AML-193 (cell line): Measurements from ENCODE around the gene TMPRSS7.
"Not testable (repeated sequence)": the region's sequence is repeated elsewhere in the genome, so short reads cannot be mapped to it uniquely, and the experiment has no call there.

Experiments used
- DNase-seq, 2 experiments: peaks; one replicate each; lab custom pipeline; 2025; lab: John Stamatoyannopoulos, UW

Gene TMPRSS7

DNA sequence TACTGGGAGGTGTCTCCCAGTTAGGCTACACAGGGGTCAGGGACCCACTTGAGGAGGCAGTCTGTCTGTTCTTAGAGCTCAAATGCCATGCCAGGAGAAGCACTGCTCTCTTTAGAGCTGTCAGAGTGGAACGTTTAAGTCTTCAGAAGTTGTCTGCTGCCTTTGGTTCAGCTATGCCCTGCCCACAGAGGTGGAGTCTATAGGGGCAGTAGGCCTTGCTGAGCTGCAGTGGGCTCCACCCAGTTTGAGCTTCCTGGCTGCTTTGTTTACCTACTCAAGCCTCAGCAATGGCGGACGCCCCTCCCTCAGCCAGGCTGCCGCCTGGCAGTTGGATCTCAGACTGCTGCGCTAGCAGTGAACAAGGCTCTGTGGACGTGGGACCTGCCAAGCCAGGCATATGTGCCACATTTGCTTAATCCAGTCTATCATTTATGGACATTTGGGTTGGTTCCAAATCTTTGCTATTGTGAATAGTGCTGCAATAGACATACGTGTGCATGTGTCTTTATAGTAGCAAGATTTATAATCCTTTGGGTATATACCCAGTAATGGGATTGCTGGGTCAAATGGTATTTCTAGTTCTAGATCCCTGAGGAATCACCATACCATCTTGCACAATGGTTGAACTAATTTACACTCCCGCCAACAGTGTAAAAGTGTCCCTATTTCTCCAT is 38.0 kb downstream of the TMPRSS7 start:
- DNase-seq, result not testable (repeated sequence)

DNA sequence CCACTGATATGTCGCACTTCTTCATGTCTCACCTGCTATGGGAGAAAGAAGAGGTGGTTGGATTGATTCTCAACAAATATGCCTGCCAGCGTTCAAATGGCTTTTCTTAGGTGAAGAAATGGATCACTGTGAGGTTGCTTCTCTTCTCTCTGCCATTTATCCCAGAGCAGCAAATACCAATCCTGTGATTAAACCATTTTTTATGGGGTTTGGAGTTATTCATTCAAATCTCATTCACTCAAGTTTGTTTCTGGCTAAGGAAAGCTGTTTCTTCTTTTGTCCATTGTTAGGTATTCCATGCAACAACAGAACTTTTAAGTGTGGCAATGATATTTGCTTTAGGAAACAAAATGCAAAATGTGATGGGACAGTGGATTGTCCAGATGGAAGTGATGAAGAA is 39.5 kb downstream of the TMPRSS7 start:
- no peak for DNase-seq

DNA sequence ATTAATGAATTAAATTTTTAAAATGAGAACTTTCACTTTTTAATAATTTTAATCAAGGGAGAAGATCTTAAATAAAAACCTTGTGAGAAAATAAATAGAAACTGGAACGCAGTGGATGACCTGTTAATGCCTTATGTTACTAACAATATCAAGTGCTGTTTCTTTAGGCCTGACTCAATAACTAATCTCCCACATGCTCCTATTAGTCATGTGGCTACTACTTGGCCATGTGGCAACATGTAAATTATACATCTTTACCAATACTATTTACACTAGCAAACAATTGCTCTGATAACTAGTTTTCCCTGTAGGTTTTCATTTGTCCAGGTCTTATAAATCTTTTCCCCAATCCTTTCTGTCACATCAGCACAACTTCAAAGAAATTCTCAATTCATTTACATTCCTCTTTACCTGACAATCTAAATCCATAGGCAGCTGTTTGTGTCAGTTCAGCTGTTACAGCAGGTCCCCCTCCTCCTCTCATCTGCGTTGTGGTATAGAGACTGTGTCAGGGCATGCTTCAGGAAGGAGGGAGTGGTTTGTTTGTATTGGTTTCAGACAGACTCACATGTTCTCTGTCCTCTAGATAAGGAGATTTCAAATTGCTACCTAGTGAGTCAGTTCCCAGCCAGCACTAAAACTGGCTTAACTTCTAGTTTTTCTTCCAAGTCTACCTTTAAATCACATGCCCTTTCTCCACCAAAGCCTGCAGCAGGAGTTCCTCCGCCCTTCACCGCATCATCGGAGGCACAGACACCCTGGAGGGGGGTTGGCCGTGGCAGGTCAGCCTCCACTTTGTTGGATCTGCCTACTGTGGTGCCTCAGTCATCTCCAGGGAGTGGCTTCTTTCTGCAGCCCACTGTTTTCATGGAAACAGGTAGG is 40.3 kb downstream of the TMPRSS7 start:
- DNase-seq, result no peak

DNA sequence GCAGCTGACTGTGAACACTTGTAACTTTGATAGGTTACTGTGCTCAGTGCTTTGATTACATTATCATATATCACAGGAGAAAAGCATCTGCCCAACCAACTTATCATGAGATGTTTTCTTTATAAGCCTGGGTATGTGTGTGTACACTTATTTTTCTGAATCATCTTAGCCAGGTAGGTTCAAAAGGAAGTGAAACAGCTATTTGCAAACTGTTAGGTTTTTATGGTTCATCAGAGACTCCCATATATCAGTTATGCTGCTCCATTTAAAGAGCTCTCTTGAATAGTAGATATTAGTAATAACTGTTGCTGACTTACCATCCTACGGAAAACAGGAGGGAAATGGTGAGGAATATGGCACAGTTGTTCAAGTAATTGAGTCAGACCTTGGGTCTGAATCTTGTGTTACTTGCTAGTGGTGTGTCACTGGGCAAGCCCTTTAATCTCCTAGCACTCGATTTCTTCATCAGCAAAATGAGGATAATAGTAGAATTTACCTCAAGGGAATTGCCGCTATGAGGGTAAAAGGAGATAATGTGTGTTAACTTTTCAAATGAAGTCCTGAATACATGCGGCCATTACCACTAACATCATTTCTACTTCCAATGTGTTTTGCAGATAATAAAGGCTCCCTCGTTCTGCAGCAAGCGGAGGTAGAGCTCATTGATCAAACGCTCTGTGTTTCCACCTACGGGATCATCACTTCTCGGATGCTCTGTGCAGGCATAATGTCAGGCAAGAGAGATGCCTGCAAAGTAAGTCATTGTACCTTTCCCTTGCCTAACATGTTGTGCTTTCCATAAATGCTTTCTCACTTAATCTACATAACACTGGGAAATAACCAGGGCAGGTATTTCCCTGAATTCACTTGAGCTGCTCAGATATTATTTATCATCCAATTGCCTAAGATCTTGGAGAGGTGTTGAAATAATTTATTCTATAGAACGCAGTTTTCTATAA is 43.9 kb downstream of the TMPRSS7 start:
- DNase-seq, result no peak

DNA sequence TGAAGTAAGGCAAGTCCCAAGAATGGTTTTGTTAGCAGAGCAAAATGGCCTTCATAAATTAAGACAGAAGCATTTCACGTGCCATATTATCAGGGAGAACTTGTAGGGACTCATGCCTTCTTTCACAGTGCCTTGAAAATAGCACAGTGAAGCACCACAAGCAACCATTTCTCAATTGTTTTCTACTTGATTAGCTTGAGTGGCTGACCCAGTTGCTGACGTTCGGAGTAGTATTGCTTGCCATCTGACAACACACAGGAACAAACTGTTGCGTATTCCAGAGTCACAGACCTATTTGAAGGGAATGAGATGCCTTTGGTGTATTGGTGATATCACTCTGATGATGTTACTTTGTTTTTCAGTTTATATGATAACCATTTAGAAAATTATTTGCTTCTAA is 48.7 kb downstream of the TMPRSS7 start:
- no peak for DNase-seq

DNA sequence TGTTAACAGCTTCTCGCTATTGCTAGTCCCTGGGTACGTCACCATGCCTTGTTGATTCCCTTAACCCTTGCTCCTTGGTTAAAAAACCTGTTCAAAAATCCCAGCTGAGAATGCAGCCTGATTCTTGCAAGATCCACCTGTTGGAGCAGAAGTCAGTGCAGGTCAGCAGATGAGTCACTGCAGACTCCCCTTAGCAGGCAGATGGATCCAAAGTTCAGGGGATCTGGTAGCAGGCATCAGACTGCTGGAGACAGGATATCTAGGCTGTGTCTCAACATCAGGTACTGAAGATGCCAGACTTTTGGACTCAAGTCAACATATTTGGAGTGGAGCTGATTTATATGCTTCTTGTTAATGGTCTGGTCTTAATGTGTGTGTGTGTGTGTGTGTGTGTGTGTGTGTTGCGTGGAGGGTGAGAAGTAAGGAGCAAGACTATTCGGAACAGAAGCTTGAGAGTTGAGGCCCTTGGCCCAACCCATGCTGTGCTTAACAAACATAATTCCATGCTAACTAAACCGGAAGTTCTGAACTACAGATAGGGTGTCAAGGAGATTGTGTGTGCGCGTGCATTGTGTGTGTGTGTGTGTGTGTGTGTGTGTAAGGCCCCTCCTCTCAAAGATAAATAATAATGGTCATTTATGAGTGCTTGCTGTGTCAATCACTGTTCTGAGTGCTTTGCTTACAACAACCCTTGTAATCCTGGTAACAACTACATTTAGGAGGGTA is 50.6 kb downstream of the TMPRSS7 start:
- no peak for DNase-seq

DNA sequence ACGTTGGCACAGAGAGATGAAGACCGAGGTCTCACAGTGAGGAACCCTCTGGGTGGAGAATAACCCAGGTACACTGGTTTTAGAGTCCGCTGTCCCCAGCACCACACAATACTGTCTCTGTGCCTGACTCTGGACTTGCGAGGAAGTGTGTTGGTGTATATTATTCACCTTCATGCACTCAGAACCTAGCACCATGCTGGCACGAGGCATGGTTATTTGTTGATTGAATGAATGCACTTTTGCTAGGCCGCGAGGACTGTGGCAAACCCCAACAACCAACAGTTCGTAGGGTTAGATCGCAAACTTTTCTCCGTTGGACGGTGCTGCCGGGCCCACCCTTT is 51.2 kb downstream of the TMPRSS7 start:
- no peak for DNase-seq

DNA sequence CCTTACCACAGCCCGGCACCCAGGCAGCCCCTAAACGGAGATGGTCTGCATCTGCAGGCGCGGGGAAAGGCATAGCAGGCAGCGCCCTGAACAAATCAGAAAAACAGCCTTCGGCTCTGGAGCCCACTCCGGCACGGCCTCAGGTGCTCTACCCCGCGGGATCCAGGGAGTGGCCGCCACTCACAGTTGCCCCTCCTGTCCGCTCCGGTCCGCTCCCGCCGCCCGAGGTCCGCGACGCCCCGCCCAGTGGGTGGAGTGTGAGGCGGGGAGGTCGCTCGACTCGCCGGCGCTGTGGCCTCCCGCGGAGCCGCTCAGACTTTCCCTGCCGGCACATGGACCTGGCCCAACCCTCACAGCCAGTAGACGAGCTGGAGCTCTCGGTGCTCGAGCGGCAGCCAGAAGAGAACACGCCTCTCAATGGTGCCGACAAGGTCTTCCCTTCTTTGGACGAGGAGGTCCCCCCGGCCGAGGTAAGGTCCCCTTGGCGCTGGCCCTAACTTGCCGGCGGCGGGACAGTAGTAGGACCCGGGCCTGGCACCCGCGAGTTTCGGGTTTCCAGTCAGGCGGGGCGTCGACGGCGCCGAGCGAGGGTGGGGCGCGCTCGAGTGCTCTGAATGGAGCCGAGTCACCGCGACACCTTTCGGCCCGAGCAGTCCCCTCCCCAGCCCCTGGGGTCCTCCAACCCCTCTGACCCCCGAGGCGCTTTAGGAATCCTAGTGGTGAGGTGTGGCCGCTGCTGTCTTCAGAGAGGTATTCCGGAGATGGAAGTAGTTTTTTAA is 51.7 kb downstream of the TMPRSS7 start, which contains the start of gene C3orf52:
Gene C3orf52 (plus strand): TSS at position 314 of the 779 bp plus-strand sequence. CDS start 19 bp downstream, at position 333.
- DNase-seq, result no peak

DNA sequence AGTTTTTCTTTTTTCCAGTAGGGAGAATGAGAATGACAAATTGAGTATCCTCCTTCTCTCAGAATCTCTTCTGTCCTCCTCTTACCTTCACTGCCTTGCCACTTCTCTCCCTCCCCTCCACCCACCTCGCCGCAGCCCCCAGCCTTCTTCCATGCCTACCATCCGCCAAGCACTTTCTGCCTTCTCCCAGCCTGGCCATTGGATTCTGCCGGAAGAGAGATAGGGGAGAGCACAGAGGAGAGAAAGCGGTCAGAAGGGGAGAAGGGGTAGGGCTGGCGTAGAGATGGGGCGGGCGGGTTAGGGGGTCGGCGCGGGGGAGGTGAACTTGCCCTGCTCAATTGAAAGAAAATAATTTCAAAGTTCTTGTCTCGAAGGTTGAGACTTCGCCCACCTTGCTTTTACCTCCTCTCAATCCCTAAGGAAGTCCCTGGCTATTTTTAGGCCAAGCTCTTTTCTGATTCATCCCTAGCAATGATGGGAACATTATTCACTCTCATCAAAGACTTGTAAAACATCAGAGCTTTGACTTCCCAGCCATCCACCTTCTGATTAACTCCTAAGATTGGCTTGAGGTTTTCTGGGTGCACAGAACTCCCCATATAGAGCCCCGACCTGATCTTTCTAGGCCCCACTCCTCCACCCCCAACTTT is 52.5 kb downstream of the TMPRSS7 start:
- DNase-seq, result no peak

DNA sequence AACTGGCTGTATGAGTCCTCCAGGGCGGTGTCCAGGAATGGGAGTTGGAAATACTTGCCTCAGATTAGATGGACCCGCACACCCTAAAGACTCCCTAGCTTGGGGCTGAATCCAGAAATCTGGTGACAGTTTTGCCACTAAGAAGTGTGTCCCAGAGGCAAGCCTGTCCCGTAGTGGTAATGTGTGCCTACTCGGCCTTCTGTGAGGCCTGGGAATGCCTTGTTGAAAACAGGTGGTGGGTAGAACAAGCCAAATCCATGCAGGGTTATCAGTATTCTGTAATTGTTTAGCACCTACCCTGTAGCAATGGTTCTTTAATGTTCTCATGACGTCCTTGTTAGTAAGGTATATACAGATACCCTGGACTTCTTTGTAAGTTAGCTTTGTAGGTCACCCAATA is 53.2 kb downstream of the TMPRSS7 start:
- no peak for DNase-seq

DNA sequence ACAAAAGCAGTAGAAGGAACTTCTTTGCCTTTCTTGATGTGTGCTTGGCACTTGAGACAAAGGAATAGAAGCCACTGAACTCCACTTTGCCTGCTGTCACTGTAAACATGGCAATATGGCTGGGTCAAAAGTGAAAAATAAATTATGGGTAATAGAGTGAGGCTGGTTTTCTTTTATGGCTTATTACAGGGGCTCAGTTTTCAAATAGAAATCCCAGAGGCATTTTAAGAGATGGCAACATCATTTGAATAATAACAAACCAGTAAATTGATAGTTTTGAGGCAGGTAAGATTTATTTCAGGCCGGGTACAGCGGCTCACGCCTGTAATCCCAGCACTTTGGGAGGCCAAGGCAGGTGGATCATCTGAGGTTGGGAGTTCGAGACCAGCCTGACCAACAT is 54.4 kb downstream of the TMPRSS7 start:
- no peak for DNase-seq

DNA sequence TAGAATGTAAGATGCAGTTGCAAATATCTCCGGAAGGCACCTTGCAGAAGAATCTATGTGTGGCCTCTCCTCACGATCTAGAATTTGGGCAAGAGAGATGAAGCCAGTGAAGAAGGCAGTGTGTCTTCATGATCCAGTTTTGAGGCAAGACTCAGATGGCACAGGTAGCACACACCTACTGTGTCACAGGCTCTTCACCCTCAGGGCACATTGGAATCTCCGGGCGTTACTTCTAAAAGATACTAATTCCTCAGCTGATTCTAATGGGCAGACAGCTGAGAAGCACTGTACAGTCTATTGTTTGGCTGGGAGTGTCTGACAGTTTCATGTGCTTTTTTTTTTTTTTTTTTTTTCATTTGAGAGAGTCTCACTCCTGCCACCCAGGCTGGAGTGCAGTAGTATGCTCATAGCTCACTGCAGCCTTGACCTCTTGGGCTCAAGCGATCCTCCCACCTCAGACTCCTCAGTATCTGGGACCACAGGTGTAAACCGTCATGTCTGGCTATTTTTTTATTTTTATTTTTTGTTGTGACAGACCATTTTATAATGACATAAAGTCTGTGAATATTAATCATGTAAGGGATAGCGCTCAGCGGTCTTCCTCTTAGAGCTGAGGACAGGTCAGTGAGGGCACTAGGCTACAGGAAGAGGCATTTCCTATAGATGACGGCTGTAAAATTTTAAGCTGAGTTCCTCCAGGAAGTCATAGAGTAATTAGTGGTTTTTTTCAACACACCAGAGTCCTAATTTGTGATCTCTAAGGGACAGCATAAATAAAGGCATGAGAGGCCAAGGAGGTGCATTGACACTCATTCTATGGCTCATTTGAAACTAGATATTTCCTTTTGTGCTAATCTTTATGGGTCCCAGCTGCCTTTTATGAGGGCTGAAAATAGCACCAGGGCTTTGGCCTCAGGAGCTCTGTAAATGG is 55.7 kb downstream of the TMPRSS7 start:
- DNase-seq, result peak; percentile 91 to 93

DNA sequence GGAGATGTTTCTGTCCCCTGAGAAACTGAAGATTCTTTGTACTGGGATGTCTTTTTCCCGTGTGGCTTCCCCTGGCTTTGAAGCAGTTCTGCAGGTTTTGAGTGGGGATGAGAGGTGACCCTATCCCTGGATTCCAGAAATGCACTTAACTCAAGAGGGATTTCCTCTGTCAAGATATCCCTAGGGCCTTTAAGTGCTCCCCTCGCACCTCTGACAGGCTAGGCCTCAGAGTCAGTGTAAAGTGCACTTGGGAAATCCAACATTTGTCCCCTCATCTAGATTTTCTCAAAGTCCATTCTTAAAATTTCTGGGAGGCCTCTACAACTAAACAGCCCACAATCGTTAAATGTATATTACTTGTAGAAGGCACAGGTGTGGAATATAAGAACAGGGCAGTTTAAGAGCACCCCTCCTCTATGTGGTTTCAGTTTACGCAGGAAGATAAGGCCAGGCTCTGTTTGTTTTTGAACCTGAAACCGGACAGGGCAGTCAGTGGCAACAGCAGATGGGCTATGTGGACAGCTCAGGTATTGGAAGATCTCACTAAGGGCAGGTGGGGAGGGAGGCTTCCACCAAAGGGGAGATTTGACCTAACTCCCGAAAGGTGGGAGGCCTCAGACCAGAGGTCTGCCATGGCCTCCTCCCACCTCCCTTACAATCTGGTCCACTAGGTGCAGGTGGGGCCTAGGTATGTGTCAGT is 56.5 kb downstream of the TMPRSS7 start:
- DNase-seq, result no peak

DNA sequence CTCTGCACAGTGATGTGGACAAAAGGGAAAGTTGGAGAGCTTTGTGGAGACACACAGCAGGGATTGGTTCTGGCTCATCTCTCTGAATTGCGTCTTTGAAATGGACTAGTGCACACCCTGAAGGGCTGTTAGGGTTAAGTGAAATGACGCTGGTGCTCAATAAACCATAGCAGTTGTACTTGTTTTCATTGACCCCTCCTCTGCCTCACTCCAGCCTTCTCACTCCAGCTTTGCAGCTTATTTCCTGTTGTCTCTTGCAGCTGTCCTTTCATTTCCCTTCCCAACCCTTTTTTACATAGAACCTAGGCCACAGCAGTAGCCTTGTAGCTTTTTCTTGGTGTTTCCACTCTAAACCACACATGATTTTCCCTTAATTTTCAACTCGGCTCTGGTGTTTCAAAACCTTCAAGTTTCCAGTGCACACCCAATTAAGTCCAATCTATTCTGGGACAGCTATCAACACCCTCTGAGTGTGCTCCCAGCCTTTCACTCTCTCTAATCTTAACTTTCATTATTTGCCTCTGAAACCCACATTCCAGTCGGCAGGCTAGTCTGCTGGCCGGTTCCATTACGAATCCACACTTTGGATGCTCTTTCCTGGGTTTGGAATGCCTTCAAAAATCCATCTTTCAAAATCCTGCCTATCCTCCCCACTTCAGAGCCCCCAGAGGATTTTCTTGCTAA is 58.1 kb downstream of the TMPRSS7 start:
- DNase-seq, result no peak

DNA sequence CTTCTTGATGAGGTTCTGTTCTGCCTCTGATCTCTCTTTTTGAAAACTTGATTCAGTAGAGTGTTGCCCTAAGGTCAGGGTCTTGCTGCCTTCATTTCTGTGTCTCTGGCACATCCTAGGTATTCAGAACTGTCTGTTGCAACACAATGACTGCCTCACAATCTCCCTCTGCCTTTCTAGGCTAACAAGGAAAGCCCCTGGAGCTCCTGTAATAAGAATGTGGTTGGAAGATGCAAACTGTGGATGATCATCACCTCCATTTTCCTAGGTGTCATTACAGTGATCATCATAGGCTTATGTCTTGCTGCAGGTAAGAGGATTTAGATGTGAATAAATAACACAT is 58.6 kb downstream of the TMPRSS7 start:
- DNase-seq, result no peak

DNA sequence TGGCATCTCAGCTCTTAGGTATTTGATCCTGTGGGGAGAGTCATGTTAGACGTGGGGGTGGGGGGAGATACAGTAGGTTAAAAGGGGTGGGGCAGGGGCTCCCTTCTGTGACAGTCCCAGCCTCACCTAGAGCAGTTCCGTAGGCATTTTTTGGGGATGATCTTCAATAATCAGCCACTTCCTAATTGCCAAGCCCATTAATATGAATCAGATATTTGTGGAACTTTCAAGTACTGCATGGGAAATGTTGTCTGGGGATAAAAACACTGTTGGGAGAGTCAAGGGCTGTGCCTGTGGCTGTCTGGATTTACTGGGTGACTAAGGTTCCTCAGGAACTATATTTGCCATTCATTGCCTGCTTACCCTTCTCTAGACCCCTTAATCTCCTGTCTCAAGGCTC is 61.2 kb downstream of the TMPRSS7 start:
- DNase-seq, result no peak

DNA sequence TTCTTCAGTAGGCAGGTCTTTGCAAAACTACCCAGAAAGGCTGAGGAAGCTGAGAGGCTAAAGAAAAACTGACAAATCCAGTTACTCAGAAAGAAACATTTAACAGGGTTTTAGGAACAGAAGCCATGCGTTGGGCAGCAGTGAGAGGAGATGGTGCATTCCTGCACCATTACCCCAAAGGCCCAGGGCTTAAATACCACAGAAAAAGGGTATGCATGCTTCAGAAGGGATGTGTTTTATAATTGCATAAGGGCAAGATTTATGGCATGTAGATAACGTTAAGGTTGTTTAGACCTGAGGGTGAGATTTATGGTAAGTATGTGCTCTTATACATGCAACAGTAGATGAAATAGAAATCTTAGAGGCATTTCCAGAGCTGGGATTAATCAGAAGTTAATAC is 61.6 kb downstream of the TMPRSS7 start:
- no peak for DNase-seq

DNA sequence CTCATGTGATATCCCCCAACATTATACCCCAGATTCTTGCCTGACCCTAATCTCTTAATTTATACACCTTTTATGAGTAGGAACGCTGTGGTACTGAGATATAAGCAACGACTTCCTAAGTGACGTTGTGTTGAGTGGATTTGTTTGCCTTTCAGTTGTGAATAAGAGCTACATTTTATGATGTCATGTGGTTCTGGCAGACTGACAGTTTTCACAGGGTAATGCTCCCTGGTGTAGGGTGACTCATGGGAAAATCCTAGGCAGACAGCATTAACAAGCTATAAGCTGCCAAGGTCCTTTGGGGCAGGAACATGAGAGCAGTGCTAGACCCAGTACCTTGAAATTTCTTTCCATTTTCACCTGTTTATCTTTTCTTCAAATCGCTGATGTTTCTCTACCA is 62.8 kb downstream of the TMPRSS7 start:
- no peak for DNase-seq
